Neural cell (in vitro differentiated cells): Measurements from ENCODE around the gene LARP6.

ENCODE experiments used
- EP300 ChIP-seq: fragments of 450-650 bp; conservative IDR thresholded peaks from 2 replicates; pipeline ENCODE4 v1.6.1; 2014; ENCODE audit warnings: antibody characterized with exemption, mild to moderate bottlenecking, moderate library complexity; ENCODE audit not compliant: poor library complexity, severe bottlenecking
- POLR2AphosphoS5 ChIP-seq: IDR thresholded peaks from 2 replicates; pipeline ENCODE4 v1.6.1; 2012
- TF ChIP-seq, protein P1 (sequence below): fragments of 450-650 bp; IDR thresholded peaks from 2 replicates; pipeline ENCODE4 v1.5.1; 2014; ENCODE audit warnings: antibody characterized with exemption, mild to moderate bottlenecking, moderate library complexity; ENCODE audit not compliant: poor library complexity, severe bottlenecking
- TF ChIP-seq, protein P2 (sequence below): IDR thresholded peaks from 2 replicates; pipeline ENCODE4 v1.6.1; 2012; ENCODE audit warnings: borderline replicate concordance

DNA sequence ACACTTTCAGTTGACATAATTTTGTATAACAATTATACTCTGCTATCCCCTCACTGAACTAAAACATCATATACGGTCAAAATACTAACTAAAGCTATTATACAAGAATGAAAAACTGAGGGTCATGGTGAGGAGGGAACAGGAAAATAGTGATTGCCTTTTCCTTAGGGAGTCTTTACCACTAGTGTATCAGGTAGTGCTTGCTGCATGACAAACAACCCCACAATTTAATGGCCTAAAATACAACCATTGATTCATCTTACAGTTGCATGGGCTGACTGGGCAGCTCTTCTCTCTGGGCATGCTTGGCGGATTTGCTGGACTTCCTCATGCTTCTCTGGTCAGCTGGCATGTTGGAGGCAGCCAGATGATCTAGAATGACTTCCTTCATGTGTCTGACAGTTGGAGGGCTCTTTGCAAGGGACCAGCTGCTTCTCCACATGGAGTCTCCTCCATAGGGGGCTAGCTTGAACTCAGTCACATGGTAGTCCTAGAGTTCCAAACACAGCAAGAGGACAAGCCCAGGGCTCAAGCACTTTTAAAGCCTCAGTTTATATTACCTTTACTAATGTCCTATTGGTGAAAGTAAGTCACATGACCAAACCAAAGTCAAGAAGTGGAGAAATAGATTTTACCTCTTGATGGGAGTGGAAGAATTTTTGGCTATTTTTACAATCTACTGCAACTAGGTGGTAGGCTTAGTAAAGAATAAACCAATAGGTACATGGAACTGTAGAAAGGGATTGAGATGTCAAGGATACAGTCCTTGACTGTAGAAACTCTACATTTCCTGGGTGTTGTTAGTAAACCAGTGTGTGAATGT is 19.5 kb upstream of the LARP6 start:
- TF ChIP-seq, protein P1, sequence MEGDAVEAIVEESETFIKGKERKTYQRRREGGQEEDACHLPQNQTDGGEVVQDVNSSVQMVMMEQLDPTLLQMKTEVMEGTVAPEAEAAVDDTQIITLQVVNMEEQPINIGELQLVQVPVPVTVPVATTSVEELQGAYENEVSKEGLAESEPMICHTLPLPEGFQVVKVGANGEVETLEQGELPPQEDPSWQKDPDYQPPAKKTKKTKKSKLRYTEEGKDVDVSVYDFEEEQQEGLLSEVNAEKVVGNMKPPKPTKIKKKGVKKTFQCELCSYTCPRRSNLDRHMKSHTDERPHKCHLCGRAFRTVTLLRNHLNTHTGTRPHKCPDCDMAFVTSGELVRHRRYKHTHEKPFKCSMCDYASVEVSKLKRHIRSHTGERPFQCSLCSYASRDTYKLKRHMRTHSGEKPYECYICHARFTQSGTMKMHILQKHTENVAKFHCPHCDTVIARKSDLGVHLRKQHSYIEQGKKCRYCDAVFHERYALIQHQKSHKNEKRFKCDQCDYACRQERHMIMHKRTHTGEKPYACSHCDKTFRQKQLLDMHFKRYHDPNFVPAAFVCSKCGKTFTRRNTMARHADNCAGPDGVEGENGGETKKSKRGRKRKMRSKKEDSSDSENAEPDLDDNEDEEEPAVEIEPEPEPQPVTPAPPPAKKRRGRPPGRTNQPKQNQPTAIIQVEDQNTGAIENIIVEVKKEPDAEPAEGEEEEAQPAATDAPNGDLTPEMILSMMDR, result no peak
- TF ChIP-seq, protein P2, sequence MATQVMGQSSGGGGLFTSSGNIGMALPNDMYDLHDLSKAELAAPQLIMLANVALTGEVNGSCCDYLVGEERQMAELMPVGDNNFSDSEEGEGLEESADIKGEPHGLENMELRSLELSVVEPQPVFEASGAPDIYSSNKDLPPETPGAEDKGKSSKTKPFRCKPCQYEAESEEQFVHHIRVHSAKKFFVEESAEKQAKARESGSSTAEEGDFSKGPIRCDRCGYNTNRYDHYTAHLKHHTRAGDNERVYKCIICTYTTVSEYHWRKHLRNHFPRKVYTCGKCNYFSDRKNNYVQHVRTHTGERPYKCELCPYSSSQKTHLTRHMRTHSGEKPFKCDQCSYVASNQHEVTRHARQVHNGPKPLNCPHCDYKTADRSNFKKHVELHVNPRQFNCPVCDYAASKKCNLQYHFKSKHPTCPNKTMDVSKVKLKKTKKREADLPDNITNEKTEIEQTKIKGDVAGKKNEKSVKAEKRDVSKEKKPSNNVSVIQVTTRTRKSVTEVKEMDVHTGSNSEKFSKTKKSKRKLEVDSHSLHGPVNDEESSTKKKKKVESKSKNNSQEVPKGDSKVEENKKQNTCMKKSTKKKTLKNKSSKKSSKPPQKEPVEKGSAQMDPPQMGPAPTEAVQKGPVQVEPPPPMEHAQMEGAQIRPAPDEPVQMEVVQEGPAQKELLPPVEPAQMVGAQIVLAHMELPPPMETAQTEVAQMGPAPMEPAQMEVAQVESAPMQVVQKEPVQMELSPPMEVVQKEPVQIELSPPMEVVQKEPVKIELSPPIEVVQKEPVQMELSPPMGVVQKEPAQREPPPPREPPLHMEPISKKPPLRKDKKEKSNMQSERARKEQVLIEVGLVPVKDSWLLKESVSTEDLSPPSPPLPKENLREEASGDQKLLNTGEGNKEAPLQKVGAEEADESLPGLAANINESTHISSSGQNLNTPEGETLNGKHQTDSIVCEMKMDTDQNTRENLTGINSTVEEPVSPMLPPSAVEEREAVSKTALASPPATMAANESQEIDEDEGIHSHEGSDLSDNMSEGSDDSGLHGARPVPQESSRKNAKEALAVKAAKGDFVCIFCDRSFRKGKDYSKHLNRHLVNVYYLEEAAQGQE, result no peak
- TF ChIP-seq EP300, result no peak
- no peak for TF ChIP-seq POLR2AphosphoS5
